ENCODE results near the gene MAP1A.

GRCh38 chr15:43514241-43515057, 3.0 kb upstream of the MAP1A start:
- no peak for TF ChIP-seq POLR2A (IDR thresholded peaks at IDR 0.05; ENCODE audit: low read depth, low read length)
- no peak for TF ChIP-seq TAF1 (IDR thresholded peaks at IDR 0.05; ENCODE audit: borderline replicate concordance, low read depth, low read length)

Measured in GM12892 (cell line).